ENCODE measurements around the gene SHMT1. TPM values are rescaled to one million over a fixed set of nuclear protein-coding genes. Genes with fewer than 3 reads are reported as not detected.

Gene SHMT1
- total RNA-seq, 2 experiments from 2014 or later, result 5.6 to 7.1 TPM

DNA sequence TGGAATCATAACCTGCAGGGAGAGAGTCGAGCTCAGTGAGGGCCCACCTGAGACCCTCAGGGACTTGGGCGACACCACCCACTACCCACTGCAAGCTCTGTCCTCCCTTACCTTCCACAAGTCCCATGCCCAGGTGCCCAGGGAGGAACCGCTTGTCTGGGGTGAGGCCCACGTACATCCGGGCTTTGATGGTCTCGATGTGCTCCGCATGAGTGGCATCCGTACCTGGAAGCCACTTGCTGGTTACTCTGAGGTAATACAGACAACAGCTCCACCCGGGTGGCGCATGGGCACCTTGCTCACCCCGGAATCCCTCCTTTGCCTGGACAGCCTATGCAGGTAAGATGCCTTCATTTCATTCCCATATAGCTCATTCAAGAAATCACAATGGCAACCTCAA, 78.1 kb downstream of the SHMT1 start:
- DNase-seq (no peak), ATAC-seq (ENCODE audit: poor library complexity) (no peak)
- intact Hi-C loops (cut with DNase I, micrococcal nuclease), result no loop called here
- Histone ChIP-seq H3K36me3 (ENCODE audit: insufficient read depth, low read length) (peaks cover 76% of the 10 kb centered on the region), H3K9me3 (ENCODE audit: control insufficient read depth in 1 of 2, insufficient read depth in 1 of 2, low read length in 2 of 2) (no peaks in the 10 kb centered on the region), H3K4me1 (ENCODE audit: insufficient read depth, low read length) (no peaks in the 10 kb centered on the region), H3K27ac (ENCODE audit: low read depth in 1 of 2, low read length in 2 of 2) (no peak overlapping the region), H3K4me3 (ENCODE audit: low read length) (no peak overlapping the region), H3K27me3 (ENCODE audit: control insufficient read depth in 1 of 2, insufficient read depth in 2 of 2, low read length in 2 of 2) (no peaks in the 10 kb centered on the region)
- no peak for TF ChIP-seq CTCF (IDR thresholded peaks at IDR 0.05)
- POLR2A ChIA-PET, result no interaction called here
- no peak overlapping the region for H3K4me3 Mint-ChIP-seq
- no peaks in the 10 kb centered on the region for H3K9me3 Mint-ChIP-seq
- CTCF ChIA-PET, result no interaction called here
- peaks cover 87% of the 10 kb centered on the region for H3K36me3 Mint-ChIP-seq (ENCODE audit: low read depth)
- H3K27me3 Mint-ChIP-seq, result no peaks in the 10 kb centered on the region
- H3K27ac Mint-ChIP-seq, result no peak overlapping the region
- no peaks in the 10 kb centered on the region for H3K4me1 Mint-ChIP-seq (ENCODE audit: low read depth)

DNA sequence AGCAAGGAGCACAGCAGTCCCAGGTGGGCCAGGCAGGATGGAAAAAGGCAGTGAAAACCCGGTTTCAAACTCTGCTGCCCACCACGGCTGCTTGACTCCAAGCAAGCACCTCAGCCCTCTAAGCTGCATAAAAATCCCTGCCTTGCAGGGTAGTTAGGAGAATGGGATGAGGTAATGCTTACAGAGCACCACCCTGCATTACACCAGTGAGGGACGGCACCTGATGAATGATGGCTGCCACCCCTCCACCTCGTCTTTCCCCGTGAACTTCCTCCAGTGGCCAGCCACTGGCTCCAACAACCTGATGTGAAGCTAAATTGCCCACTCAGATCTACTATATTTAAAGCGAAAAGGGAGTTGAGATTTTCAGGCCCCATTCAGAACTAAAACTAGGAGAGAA, 81.6 kb downstream of the SHMT1 start:
- no peak overlapping the region for H3K4me3 ChIP-seq (ENCODE audit: low read length)
- ChIA-PET CTCF (no interaction called here), POLR2A (no interaction called here)
- TF ChIP-seq CTCF (IDR thresholded peaks at IDR 0.05), result no peak
- H3K36me3 ChIP-seq (ENCODE audit: insufficient read depth, low read length), result peaks cover 78% of the 10 kb centered on the region
- H3K27me3 ChIP-seq (ENCODE audit: control insufficient read depth in 1 of 2, insufficient read depth in 2 of 2, low read length in 2 of 2), result no peaks in the 10 kb centered on the region
- Mint-ChIP-seq H3K4me1 (ENCODE audit: low read depth) (no peaks in the 10 kb centered on the region), H3K27me3 (no peaks in the 10 kb centered on the region), H3K4me3 (no peak overlapping the region), H3K36me3 (ENCODE audit: low read depth) (peaks cover 79% of the 10 kb centered on the region), H3K27ac (no peak overlapping the region), H3K9me3 (no peaks in the 10 kb centered on the region)
- no peaks in the 10 kb centered on the region for H3K4me1 ChIP-seq (ENCODE audit: insufficient read depth, low read length)
- no peaks in the 10 kb centered on the region for H3K9me3 ChIP-seq (ENCODE audit: control insufficient read depth in 1 of 2, insufficient read depth in 1 of 2, low read length in 2 of 2)
- no peak overlapping the region for H3K27ac ChIP-seq (ENCODE audit: low read depth in 1 of 2, low read length in 2 of 2)
- intact Hi-C loops (cut with DNase I, micrococcal nuclease), result no loop called here
- DNase-seq (no peak), ATAC-seq (ENCODE audit: poor library complexity) (no peak)

- intact Hi-C loops (cut with DNase I, micrococcal nuclease), result no loop called here
- POLR2A ChIA-PET, result no interaction called here
Observed at GRCh38 chr17:18280766-18281371, 82.5 kb downstream of the SHMT1 start.

More at GRCh38 chr17:18280766-18281371, 82.5 kb downstream of the SHMT1 start:
- H3K4me3 Mint-ChIP-seq, result no peak overlapping the region
- no peak for ATAC-seq (ENCODE audit: poor library complexity)
- DNase-seq, result no peak
- Histone ChIP-seq H3K27me3 (ENCODE audit: control insufficient read depth in 1 of 2, insufficient read depth in 2 of 2, low read length in 2 of 2) (no peaks in the 10 kb centered on the region), H3K4me3 (ENCODE audit: low read length) (no peak overlapping the region), H3K9me3 (ENCODE audit: control insufficient read depth in 1 of 2, insufficient read depth in 1 of 2, low read length in 2 of 2) (no peaks in the 10 kb centered on the region), H3K36me3 (ENCODE audit: insufficient read depth, low read length) (peaks cover 81% of the 10 kb centered on the region), H3K27ac (ENCODE audit: low read depth in 1 of 2, low read length in 2 of 2) (no peak overlapping the region), H3K4me1 (ENCODE audit: insufficient read depth, low read length) (no peaks in the 10 kb centered on the region)
- CTCF ChIA-PET, result no interaction called here
- H3K36me3 Mint-ChIP-seq (ENCODE audit: low read depth), result peaks cover 83% of the 10 kb centered on the region
- H3K4me1 Mint-ChIP-seq (ENCODE audit: low read depth), result no peaks in the 10 kb centered on the region
- no peaks in the 10 kb centered on the region for H3K9me3 Mint-ChIP-seq
- TF ChIP-seq CTCF (IDR thresholded peaks at IDR 0.05), result no peak
- H3K27ac Mint-ChIP-seq, result no peak overlapping the region
- H3K27me3 Mint-ChIP-seq, result no peaks in the 10 kb centered on the region

Measured in CD4-positive, alpha-beta T cell (primary cell).